NCI-H526 treated with DMSO at 0.1 percent for 48 hours (cell line): ENCODE results near the gene CCDC146.

Experiments
- DNase-seq: peaks from one replicate; lab custom pipeline; 2025; lab: John Stamatoyannopoulos, UW

The CCDC146 gene

DNA sequence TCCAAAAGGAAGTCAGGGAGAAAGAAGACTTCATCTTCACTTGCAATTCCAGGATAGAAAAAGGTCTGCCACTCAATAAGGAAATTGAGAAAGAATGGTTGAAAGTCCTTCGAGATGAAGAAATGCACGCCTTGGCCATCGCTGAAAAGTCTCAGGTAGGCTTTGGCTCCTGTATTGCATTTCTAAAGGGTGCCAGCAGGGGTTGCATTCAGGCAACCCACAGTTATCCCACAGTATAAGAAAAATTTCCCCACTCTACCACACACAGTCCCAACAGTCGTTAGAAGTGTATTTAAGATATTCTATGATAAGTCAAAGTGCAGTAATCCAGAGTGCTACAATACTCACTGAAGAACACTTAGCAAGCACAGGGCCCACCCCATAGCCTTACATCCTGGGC is 170.6 kb downstream of the CCDC146 start:
- DNase-seq = no peak

DNA sequence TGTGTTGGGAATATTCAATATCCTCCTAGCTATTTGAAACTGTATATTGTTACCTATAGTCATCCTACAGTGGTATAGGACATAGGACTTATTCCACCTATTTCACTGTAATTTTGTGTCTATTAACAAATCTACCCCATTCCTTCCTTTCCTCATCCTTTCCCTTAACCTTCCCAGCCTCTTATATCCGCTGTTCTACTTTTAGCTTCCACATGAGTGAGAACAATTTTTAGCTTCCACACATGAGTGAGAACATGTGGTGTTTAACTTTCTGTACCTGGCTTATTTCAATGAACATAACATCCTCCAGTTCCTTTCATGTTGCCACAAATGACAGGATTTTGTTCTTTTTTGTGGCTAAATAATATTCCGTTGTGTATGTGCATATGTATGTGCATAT is 173.1 kb downstream of the CCDC146 start:
- no peak for DNase-seq

DNA sequence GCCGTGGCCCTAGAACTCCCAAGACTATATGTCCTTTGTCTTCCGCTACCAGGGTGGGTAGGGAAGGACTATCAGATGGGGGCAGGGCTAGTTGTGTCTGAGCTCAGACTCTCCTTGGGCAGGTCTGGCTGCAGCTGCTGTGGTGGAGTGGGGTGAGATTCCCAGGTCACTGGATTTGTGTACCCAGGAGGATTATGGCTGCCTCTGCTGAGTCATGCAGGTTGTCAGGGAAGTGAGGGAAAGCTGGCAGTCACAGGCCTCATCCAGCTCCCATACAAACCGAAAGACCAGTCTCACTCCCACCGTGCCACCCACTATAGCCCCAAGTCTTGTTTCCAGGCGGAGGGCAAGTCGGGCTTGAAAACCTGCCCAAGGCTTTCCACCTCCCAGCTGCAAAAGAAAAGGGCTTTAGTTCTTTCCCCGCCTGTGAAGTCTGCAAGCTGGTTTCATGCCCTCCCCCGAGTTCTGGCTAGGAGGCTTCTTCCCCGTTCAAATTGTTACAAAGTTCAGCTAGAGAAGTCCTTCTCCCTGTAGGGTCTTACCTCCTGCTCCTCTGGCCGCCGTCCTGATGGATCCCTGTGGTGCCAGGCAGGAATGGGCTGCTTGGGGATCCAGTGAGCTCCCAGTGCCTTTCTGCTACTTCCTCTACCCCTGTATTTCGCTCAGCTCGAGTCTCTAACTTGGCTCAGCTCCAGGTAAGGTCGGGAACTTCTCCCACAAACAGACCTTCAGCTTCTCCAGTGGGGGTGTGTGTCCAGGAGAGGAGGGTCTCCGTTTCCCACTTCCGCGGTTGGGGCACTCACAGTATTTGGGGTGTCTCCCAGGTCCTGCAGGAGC is 184.0 kb downstream of the CCDC146 start:
- DNase-seq = no peak

DNA sequence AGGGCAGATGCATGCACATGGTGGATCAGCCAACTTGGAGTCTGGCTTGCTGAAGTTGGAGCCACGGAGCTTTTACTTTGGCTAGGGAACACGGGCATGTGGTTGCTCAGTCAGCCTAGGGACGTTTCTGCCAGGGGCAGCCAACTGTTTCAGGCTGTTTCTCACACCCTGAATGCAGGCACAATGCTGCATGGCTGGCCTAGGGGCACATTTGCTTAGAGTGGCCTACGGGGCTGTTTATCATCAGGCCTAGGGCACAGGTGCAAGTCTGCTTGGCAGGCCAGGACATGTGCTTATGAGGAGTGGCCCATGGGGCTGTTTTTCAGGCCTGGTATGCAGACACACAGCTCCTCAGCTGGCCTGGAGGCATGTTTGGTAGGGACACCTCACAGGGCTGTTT is 186.4 kb downstream of the CCDC146 start:
- DNase-seq = no peak

DNA sequence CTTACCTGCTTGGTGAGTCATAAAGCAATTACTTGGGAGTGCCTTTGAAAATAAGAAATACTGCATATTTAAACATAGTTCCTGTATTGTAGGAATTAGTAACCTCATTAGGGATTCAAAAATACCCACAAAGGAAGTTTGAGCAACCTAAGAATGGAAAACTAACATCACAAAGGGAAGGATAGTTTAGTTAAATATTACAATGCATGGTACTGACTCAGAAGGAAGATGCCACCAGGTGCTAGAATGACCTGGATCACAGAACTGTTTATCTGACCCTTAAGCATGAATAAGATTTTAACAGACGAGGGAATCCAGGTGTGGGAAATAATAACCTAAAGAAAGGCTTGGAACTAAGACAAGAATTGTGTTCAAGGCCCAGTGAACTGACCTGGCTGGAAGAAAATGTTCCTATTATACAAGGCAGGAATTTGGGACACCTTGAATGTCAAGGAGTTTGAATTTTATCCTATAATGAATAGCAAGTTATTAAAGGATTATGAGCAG is 187.4 kb downstream of the CCDC146 start:
- DNase-seq = no peak

DNA sequence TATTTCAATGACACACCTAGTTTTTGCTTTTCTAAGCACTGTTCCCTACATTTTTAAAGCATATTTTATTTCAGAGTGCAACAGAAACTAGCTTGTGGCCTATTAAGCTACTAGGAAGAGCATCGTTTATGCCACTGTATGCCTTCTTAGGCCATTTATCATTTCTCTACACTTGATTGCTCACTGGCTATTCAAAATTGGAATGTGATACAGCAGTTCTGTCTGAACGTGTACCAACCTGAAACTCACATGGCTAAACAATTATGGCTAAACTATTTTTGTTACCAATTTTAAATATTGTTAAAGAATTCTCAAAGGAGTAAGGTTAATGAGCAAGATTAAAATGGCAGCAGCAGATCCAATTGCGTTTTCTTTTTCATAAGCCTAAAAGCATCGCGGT is 188.6 kb downstream of the CCDC146 start:
- peak; percentile 32 for DNase-seq

DNA sequence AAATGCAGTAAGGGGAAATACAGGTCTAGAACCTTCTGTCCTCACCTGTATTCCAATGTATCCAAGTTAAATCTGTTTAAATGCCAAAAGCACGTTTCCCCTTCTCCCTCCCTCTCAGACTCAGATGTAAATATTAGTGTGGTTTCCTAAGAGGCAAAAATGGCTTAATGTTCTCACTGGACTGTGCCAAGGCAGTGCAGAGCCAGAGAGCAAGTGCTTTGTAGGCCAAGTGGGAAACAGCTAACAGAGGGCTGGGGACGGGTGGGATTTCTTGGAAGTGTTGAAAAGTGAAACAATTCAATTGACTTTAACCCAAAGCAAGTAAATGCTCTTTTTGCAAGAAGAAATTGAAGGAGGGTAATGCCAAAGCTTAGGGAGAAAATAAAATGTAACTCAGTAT is 190.7 kb downstream of the CCDC146 start:
- DNase-seq = no peak

DNA sequence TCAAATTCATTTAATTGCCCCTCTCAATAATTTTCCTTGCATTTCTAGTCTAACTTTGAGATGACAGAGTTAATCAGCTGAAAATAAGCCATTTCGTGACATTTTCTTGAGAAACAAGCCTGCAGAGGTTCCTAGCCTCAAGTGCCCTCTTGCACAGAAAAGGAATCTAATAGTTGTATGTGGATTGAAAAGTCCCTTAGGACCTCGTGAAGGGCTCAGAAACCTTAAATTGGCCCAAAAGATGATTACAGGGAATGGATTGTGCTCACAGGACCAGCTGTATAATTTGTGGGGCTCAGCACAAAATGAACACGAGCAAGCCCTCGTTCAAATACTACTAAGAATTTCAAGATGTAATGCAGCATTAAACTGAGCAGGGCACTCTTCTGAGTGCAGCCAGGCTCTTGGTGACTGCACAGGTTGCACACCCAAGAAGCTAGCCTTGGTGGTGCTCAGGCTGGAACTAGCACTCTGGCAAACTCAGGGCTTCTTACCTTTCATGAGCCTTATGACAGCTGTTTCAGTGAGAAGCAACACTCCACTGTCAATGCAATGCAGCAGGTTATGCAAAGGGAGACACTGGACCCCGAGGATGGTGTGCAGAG is 191.6 kb downstream of the CCDC146 start:
- no peak for DNase-seq

DNA sequence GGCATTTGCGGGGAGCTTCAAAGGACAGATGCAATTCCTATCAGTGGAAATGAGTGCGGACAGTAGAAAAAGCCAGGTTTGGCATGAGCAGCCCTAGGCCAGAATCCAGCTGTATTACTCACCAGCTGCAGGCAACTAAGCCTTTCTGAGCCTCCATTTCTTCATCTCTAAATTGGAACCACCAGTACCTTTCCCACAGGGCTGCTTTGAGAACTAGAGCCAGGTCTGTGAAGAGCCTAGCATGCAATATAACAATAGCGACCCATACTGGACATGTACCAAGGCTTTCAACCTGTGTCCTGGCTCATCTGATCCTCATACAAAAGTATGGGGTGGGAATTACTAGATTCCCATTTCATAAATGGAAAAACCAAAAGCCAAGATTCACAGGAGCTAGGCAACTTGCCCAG is 192.8 kb downstream of the CCDC146 start:
- DNase-seq = no peak

DNA sequence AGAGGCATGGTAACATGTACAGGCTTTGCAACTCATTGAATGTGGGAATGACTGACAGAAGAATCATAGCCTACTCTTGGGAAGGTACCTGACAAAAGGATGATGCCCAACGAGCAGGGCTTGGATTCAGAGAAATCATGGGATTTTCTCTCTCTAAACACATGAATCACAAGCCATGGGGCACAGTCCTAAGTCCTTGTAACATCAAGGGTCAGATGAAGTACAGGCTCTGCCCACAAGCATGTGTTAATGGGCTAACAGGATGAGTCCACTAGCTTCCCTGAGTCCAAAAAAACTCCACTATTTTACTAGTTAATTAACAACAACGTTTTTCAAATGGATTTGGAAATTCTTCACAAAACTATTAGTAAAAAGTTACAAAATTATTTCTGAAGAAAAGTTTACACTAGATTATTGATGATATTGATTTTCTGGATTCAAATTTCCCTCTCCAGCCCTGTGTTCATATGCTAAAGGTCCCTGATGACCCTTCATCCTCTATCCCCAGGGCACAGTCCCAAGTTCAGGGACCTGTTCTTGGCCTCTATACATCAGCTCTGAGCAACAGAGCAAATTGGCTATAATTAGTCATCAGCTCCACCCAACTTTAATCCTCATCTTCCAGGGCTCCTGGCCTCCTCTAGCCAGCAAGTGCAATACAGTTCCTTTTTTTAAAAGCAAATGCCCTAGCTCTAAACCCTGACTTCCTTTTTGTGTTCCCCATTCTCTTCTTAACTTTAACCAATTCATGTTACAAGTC is 194.0 kb downstream of the CCDC146 start:
- DNase-seq = no peak

DNA sequence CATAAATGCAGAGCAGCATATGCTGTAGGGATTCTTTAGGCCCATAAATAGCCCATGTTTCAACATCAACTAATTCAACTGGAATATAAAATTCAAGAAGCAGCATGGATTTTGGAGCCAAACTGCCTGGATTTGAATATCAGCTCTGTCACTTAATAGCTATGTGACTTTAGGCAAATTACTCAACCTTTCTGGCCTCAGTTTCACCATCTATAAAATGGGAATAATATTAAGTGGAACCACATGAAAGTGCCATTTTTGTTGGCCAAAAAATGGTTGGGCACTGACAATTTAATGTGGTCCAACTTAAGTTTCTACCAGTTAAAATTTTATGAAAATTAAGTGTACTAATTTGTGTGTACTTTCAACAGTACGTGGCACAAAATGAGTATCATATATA is 195.6 kb downstream of the CCDC146 start:
- DNase-seq = no peak

DNA sequence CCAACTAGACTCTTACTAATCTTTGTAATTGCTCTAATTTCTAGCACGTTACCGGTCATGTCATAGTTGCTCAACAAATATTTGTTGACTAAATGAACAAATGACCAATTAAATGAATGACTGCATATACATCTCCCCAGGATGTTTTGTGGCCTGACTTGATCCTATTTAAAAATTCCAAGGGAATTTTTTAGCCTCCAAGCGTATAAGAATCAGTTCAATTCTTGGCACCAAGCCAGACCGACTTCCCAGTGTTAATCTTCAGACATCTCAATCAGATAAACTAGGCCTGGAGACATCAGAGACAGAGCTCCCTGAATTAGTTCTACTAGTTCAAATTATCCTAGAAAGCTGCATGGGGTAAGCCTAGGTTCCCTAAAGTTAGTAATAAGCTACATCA is 197.7 kb downstream of the CCDC146 start:
- no peak for DNase-seq

DNA sequence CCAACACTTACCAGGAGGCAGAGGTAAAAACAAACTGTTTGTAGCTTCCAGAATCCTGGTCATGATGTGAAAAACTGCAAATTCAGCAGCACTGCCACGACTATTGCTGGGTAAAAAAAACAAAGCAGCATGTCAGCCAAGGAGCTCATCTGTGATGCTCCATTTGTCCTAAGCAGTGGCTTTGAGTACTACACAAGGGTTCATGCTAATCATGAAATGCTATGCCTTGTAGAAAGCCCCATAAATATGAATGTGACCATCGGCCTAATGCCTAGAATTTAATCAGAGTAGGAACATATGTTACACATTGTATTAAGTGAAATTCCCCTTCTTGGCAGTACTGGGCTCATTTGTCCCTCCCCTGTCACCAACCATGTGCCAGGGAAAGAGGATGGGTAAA is 198.3 kb downstream of the CCDC146 start:
- DNase-seq = no peak

DNA sequence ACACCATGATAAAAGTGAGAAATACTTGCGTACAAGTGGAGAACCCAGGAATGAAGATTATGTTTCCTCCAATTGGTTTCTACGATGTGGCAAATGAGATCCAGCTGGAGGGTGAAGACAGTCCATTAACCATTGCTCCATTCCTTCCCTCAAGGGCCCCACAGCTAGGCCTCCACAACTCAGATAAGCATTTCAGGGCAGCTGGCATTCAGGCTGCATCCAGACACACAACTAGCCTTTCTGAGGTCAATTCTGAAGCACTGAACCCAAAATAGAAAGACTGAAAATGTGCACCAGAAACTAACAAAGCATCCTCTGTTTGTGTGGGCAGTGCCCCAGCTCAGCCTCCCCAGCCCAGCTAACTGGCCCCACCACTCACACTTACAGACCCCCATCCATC is 198.9 kb downstream of the CCDC146 start:
- DNase-seq = no peak

DNA sequence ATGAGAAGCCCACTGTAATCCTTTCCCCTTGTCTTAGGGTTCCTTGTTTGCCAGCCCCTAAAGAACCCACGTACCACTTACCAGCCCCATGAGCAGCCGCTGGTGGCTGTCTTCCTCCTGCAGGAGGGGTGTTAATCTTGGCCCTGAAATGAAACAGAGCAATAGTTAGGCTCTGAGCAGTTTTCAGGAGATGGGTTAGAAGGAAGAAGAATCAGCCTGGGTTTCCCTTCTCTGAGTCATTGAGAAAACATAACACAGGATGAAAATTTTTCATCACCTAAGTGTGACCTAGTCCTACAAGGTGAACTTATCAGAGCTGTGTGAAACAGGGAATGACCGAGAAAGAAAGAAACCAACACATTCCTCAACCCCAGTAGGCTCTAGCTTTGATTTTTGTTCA is 203.7 kb downstream of the CCDC146 start:
- no peak for DNase-seq

DNA sequence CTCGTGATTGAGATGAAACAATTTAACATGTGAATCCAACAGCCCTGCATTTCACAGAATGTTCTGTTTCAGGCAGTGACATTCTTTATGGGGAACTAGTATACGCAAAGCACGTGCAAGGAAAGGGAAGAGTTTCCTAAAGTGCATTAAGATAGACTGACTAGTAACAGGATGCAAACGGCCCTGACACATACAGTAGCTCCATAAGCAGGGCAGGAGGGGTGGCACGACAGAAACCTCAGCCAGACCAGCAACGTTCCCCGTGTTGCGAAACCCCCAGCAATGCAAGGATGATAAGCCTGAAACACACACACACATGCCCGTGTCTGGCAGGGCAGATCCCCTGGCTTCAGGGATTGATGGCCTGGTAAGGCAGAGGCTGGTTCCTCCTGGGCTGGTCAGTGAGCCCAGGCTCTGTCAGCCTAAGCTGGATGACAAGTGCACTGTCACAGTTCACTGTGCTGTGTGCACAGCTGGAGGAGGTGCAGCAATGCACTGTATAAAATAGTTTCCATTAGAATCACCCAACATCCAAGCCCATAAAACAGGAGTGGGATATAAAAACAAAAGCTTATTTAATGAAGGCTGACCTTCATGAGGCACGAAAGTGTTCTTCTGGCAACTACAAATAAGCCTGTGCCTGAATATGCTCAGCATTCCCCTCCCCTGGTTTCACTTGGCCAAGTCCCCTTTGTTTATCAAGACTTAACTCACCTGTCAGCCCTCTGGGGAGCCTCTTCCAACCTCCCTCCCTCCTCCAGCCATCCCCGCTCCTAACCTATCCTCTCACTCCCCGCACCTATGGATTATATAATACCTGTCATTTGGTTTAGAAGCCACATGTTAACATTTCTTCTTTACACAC is 204.9 kb downstream of the CCDC146 start:
- DNase-seq = no peak

DNA sequence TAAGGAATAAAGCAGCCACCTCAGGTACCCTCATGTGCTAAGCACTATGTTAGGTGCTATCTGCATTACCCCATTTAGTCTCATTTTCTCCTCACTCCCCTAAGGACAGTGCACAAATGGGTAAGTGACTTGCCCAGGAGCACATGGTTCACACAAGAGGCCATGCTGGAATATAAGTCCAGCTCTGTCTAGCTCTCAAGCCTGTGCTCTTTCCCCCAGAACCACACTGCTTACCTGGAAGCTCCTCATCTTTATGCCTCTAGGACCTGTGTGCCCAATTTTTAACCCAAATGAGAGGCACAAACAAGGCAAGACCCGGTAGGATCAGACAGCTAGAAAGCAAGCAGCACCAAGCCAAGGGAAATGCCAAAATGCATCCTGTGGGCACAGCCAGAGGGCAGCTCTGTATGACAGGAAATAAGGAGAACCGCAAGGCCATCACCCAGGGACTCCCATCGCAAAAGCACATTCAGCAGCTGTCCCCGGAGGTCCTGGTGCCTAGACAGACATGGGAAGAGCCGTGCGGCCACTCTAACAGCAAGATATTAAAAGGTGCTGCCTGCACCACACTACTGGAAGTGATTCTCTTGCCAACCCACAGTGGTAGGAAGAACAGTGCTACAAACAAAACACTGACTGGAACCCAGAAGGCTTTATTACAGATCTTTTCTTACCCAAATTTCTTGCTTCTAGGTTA is 205.7 kb downstream of the CCDC146 start:
- DNase-seq = no peak

DNA sequence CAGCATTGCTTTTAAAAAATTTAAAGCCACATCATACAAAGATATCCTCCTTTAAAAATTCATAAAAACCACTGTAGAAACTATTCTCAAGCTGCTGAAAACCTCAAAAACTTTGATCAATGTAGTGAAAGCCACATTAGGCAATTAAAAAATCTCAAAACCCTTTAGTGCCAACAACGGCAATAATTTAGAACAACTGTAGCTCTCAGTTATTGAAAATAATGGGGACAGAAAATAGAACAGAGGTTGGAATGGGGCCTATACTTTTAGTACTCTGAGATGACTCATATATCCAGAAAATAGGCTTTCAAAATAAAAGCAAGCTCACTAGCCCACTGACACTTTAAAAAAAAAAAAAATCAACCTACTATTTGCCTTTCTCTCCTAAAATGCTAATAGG is 206.3 kb downstream of the CCDC146 start:
- no peak for DNase-seq

DNA sequence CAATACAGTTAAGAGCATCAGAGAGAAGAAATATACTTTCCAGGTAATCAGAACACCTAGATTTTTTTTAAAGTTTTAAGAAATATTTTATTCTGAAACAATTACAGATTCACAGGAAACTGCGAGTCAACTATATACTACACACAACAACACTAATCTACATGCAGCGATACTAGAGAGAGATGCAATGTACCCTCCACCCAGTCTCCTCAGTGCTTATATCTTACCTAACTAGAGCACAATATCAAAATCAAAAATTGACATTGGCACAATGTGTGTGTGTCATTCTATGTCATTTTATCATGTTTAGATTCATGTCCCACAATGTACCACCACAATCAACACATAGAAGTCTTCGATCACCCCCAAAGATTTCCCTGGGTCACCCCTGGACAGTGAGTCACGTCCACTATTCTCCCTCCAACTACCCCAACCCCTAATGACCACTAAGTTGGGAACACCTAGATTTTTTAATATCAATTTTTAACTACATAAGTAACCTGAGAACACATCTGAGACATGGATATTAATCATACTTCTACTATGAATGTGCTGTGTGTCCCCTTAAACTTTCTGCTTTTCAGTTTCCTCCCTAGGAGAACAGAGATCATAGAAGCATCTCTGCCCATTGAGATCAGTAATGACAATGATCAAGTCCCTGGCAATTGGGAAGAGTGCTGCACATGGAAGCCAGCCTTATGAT is 207.2 kb downstream of the CCDC146 start:
- no peak for DNase-seq

DNA sequence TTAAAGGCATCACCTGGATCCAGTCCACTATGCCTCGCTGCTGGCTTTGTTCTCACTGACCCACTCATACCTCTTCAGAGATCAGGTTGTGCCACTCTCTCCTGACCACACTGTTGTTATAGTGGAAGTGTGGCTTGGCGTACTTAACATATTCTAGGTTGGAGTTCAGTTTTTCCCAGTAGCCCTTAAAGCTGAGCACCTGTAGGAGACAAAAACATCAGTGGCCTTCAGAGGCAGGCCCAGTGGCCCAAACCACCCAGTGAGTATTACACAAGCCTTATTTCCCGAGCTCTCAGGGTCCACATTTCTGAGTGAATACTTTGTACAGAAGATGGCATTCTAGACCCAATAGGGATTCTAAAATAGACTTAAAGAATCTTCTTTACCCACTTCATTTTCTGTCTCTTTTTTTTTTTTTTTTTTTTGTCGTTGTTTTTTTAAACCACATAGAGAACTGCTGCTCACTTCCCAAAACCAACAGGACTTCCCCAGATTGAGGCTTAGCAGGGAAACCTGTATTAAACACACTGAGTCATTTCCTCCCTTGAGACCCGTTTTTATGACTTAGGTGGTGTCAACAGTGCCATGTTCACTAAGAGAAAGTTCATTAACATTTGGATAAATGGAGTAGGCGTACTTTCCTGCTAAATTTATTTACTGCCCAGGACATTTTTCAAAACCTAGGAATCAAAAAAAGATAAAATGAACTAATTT is 207.9 kb downstream of the CCDC146 start:
- no peak for DNase-seq
